Brain microvascular endothelial cell (primary cell): Measurements from ENCODE around the gene PCNX1.

Experiments used
- DNase-seq: peaks from one replicate; pipeline ENCODE4 v3.0.0-alpha.2; 2020
- H3K27ac ChIP-seq: fragments of 250-450 bp; sonication (Bioruptor Pico); 2 replicates; pipeline ENCODE4 v1.5.1; 2020; ENCODE audit warnings: mild to moderate bottlenecking, moderate library complexity
- H3K27me3 ChIP-seq: fragments of 250-450 bp; sonication (Bioruptor Pico); replicated peaks from 2 replicates; pipeline ENCODE4 v1.5.1; 2020; ENCODE audit warnings: mild to moderate bottlenecking
- H3K36me3 ChIP-seq: fragments of 250-450 bp; sonication (Bioruptor Pico); replicated peaks from 2 replicates; pipeline ENCODE4 v1.5.1; 2020; ENCODE audit warnings: mild to moderate bottlenecking
- H3K4me3 ChIP-seq: 2 replicates; pipeline ENCODE4 v1.5.1; 2011; ENCODE audit warnings: low read depth, mild to moderate bottlenecking, control low read depth, low read length, moderate library complexity
- CTCF ChIP-seq: IDR thresholded peaks from 2 replicates; pipeline ENCODE4 v1.5.1; 2011; ENCODE audit warnings: low read depth, mild to moderate bottlenecking, moderate library complexity, low read length, control low read depth, inconsistent platforms; ENCODE audit errors: missing control alignments
- in situ Hi-C: cut with HindIII; loops from 2 replicates; pipeline ENCODE4 v1.10.0; 2017; ENCODE audit warnings: low sequenced_read_pairs, low pct_ligation_motif_present

PCNX1 gene

GRCh38 chr14:71105177-71105576, 197.9 kb downstream of the PCNX1 start:
- in situ Hi-C loops, result no loop called here
- no peak for TF ChIP-seq CTCF
- DNase-seq, result no peak
- Histone ChIP-seq H3K4me3 (no peak overlapping the region), H3K27ac (no peak overlapping the region), H3K27me3 (no peaks in the 10 kb centered on the region), H3K36me3 (peaks cover 19% of the 10 kb centered on the region)

GRCh38 chr14:71107921-71108320, 200.7 kb downstream of the PCNX1 start:
- in situ Hi-C loops, result no loop called here
- TF ChIP-seq CTCF, result no peak
- Histone ChIP-seq H3K4me3 (no peak overlapping the region), H3K27ac (no peak overlapping the region), H3K36me3 (peaks cover 18% of the 10 kb centered on the region), H3K27me3 (no peaks in the 10 kb centered on the region)
- no peak for DNase-seq

GRCh38 chr14:71108398-71109119, 201.3 kb downstream of the PCNX1 start:
- no peak for DNase-seq
- TF ChIP-seq CTCF, result no peak
- Histone ChIP-seq H3K27ac (no peak overlapping the region), H3K36me3 (peaks cover 12% of the 10 kb centered on the region), H3K4me3 (no peak overlapping the region), H3K27me3 (no peaks in the 10 kb centered on the region)
- in situ Hi-C loops, result no loop called here

- no peak overlapping the region for H3K4me3 ChIP-seq
- no peak overlapping the region for H3K27ac ChIP-seq
- H3K36me3 ChIP-seq, result peaks cover 8% of the 10 kb centered on the region
- H3K27me3 ChIP-seq, result no peaks in the 10 kb centered on the region
- DNase-seq, result peak; percentile 53
- no peak for TF ChIP-seq CTCF
- in situ Hi-C loops, result no loop called here
These were observed 206.1 kb downstream of the PCNX1 start for GRCh38 chr14:71113376-71113775.

- no peak overlapping the region for H3K4me3 ChIP-seq
- in situ Hi-C loops, result no loop called here
- no peak for DNase-seq
- no peaks in the 10 kb centered on the region for H3K27me3 ChIP-seq
- H3K27ac ChIP-seq, result no peak overlapping the region
- H3K36me3 ChIP-seq, result peaks cover 4% of the 10 kb centered on the region
- no peak for TF ChIP-seq CTCF
These were observed 207.3 kb downstream of the PCNX1 start for GRCh38 chr14:71114565-71114964.

- Histone ChIP-seq H3K36me3 (peaks cover 2% of the 10 kb centered on the region), H3K4me3 (no peak overlapping the region), H3K27me3 (no peaks in the 10 kb centered on the region), H3K27ac (no peak overlapping the region)
- in situ Hi-C loops, result no loop called here
- DNase-seq, result no peak
- TF ChIP-seq CTCF, result no peak
These were observed 208.0 kb downstream of the PCNX1 start for GRCh38 chr14:71115306-71115705.
